Keratinocyte (primary cell): ENCODE data around the gene DCP1A.

Experiments
- EZH2 ChIP-seq: IDR thresholded peaks from one replicate; pipeline ENCODE4 v1.6.1; 2012; ENCODE audit warnings: inconsistent platforms, mild to moderate bottlenecking, low read length, moderate library complexity
- TF ChIP-seq, protein P1 (sequence below), 3 experiments: IDR thresholded peaks in 1 of 3; conservative IDR thresholded peaks in 1 of 3; optimal IDR thresholded peaks in 1 of 3; 2 replicates in 2 of 3; 3 replicates in 1 of 3; pipeline versions ENCODE3 to v1.5.1; 2011; ENCODE audit warnings: low read length in 3 of 3, mild to moderate bottlenecking in 3 of 3, moderate library complexity in 2 of 3, control low read depth in 1 of 3, inconsistent platforms in 1 of 3; ENCODE audit not compliant: insufficient read depth in 2 of 3; ENCODE audit errors: extremely low read depth in 1 of 3

DNA sequence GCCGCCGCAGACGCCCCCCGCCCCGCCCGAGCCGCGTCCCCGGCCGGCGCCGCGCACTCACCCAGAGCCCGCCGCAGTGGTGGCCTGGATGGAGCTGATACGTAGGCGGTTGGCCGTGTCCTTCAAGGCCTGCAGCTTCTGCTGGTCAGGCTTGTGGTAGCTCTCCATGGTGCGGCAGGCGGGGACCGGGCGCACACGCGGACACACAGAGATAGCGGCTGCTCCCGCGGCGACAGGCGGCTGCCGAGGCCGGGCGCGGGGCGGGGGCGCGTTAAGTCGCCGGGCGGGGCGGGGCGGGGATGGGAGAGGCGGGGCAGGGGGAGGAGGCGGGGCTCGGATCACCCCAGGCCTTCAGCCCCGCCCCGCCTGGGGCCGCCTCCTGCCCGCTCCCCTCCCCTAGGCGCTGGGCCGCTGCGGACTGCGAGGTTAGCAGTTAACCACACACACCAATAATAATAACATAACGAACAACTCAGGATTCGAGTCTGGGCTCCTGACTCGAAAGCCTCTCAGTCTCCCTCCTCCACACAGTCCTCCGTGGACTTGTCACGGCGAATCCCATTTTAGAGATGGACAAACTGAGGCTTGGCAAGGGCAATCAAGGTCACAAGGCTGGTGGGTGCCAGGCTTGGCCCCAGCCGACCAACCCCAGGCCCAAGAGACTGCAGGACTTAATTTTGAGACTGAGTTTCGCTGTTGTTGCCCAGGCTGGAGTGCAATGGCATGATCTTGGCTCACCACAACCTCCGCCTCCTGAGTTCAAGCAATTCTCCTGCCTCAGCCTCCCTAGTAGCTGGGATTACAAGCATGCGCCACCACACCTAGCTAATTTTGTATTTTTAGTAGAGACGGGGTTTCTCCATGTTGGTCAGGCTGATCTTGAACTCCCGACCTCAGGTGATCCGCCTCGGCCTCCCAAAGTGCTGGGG is 91.3 kb downstream of the DCP1A start, which contains the start of gene TKT:
- no peak for TF ChIP-seq EZH2
- TF ChIP-seq, protein P1, sequence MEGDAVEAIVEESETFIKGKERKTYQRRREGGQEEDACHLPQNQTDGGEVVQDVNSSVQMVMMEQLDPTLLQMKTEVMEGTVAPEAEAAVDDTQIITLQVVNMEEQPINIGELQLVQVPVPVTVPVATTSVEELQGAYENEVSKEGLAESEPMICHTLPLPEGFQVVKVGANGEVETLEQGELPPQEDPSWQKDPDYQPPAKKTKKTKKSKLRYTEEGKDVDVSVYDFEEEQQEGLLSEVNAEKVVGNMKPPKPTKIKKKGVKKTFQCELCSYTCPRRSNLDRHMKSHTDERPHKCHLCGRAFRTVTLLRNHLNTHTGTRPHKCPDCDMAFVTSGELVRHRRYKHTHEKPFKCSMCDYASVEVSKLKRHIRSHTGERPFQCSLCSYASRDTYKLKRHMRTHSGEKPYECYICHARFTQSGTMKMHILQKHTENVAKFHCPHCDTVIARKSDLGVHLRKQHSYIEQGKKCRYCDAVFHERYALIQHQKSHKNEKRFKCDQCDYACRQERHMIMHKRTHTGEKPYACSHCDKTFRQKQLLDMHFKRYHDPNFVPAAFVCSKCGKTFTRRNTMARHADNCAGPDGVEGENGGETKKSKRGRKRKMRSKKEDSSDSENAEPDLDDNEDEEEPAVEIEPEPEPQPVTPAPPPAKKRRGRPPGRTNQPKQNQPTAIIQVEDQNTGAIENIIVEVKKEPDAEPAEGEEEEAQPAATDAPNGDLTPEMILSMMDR (optimal IDR thresholded peaks at IDR 0.05 in 1 of 3, IDR thresholded peaks at IDR 0.05 in 1 of 3, conservative IDR thresholded peaks at IDR 0.05 in 1 of 3; ENCODE audit: extremely low read depth in 1 of 3, insufficient read depth in 2 of 3, low read length in 3 of 3), result no peak
